GM23338 (cell line): ENCODE measurements around the gene AGAP4. TPM values are rescaled to one million over a fixed set of nuclear protein-coding genes. Genes with fewer than 3 reads are reported as not detected.
"Not testable (repeated sequence)": the region's sequence is repeated elsewhere in the genome, so short reads cannot be mapped to it uniquely, and the experiment has no call there.

Experiments
- ATAC-seq: fragments of 200-7000 bp; cut with Tn5 transposase; 3 replicates; pipeline ENCODE4 v1.9.1; 2020
- DNase-seq: peaks from one replicate; pipeline ENCODE4 v3.0.0-alpha.2; 2015; ENCODE audit warnings: low spot score
- H2AFZ ChIP-seq: fragments of 200-600 bp; sonication (generic); 2 replicates; pipeline ENCODE4 v1.8.0; 2016; ENCODE audit warnings: antibody characterized with exemption, mild to moderate bottlenecking, moderate library complexity
- H3F3A ChIP-seq: fragments of 200-600 bp; sonication (generic); replicated peaks from 2 replicates; pipeline ENCODE4 v1.8.0; 2017; ENCODE audit warnings: antibody characterized with exemption, mixed run types, low read depth
- H3K27ac ChIP-seq: fragments of 200-600 bp; sonication (generic); 2 replicates; pipeline ENCODE4 v1.6.1; 2016; ENCODE audit warnings: low read depth
- H3K27me3 ChIP-seq: fragments of 200-600 bp; sonication (generic); 2 replicates; pipeline ENCODE4 v1.8.0; 2016; ENCODE audit warnings: mild to moderate bottlenecking, mixed run types, moderate library complexity; ENCODE audit not compliant: insufficient read depth
- H3K36me3 ChIP-seq: fragments of 200-600 bp; sonication (generic); 2 replicates; pipeline ENCODE4 v1.8.0; 2016; ENCODE audit warnings: mild to moderate bottlenecking; ENCODE audit not compliant: insufficient read depth
- H3K4me1 ChIP-seq: fragments of 200-600 bp; sonication (generic); 2 replicates; pipeline ENCODE4 v1.8.0; 2016; ENCODE audit warnings: mild to moderate bottlenecking, moderate library complexity; ENCODE audit not compliant: insufficient read depth
- H3K4me2 ChIP-seq: fragments of 200-600 bp; sonication (generic); 2 replicates; pipeline ENCODE4 v1.7.1; 2017; ENCODE audit warnings: mixed run types
- H3K4me3 ChIP-seq: fragments of 200-600 bp; sonication (generic); 2 replicates; pipeline ENCODE4 v1.6.1; 2016; ENCODE audit warnings: mixed run types
- H3K79me2 ChIP-seq: fragments of 200-600 bp; sonication (generic); replicated peaks from 2 replicates; pipeline ENCODE4 v1.8.0; 2017; ENCODE audit warnings: mild to moderate bottlenecking; ENCODE audit not compliant: insufficient read depth
- H3K9me2 ChIP-seq: fragments of 200-600 bp; sonication (generic); 2 replicates; pipeline ENCODE4 v1.8.0; 2017; ENCODE audit not compliant: insufficient read depth
- H4K20me1 ChIP-seq: fragments of 200-600 bp; sonication (generic); replicated peaks from 2 replicates; pipeline ENCODE4 v1.8.0; 2017; ENCODE audit warnings: mild to moderate bottlenecking; ENCODE audit not compliant: insufficient read depth
- H3K27ac Mint-ChIP-seq: 2 replicates; pipeline ENCODE4 v1.8.0; 2020; ENCODE audit warnings: inconsistent platforms, mild to moderate bottlenecking, moderate library complexity, mixed read lengths
- H3K27me3 Mint-ChIP-seq: 3 replicates; pipeline ENCODE4 v1.8.0; 2022; ENCODE audit warnings: low read depth, mild to moderate bottlenecking, moderate library complexity, mixed read lengths, inconsistent platforms; ENCODE audit not compliant: insufficient read depth, poor library complexity
- H3K36me3 Mint-ChIP-seq: 3 replicates; pipeline ENCODE4 v1.8.0; 2021; ENCODE audit warnings: low read depth, mild to moderate bottlenecking, inconsistent platforms, moderate library complexity, mixed read lengths
- H3K4me1 Mint-ChIP-seq: 3 replicates; pipeline ENCODE4 v1.8.0; 2020; ENCODE audit warnings: mild to moderate bottlenecking, inconsistent platforms, mixed read lengths
- H3K4me3 Mint-ChIP-seq: 3 replicates; pipeline ENCODE4 v1.8.0; 2021; ENCODE audit warnings: moderate library complexity, mild to moderate bottlenecking, inconsistent platforms, mixed read lengths
- H3K9me3 Mint-ChIP-seq: 3 replicates; pipeline ENCODE4 v1.8.0; 2020; ENCODE audit warnings: moderate library complexity, mild to moderate bottlenecking, inconsistent platforms, mixed read lengths
- ETS1 ChIP-seq: IDR thresholded peaks from 2 replicates; pipeline ENCODE4 v1.6.1; 2016; ENCODE audit warnings: antibody characterized with exemption
- EZH2 ChIP-seq: fragments of 200-600 bp; sonication (generic); IDR thresholded peaks from one replicate; pipeline ENCODE4 v1.8.0; 2017; ENCODE audit warnings: antibody characterized with exemption, mild to moderate bottlenecking, low read depth; ENCODE audit not compliant: unreplicated experiment
- JUNB ChIP-seq: IDR thresholded peaks from one replicate; pipeline ENCODE4 v1.6.1; 2016; ENCODE audit warnings: antibody characterized with exemption; ENCODE audit not compliant: unreplicated experiment
- STAT1 ChIP-seq: IDR thresholded peaks from one replicate; pipeline ENCODE4 v1.6.1; 2016; ENCODE audit warnings: antibody characterized with exemption; ENCODE audit not compliant: unreplicated experiment
- ZNF114 ChIP-seq: fragments of 250-450 bp; sonication (Bioruptor Pico); IDR thresholded peaks from 2 replicates; pipeline ENCODE4 v1.5.0; 2020; ENCODE audit warnings: mild to moderate bottlenecking, moderate library complexity
- polyA plus RNA-seq: library from polyadenylated mRNA; unstranded; fragments of >200 nt; fragmentation: Nextera tagmentation; extraction: Ambion mirVana; gene quantifications from 2 replicates; pipeline ENCODE4 v1.2.1, GENCODE V29; 2016
- total RNA-seq: library from RNA; depleted of rRNA; stranded (reverse); fragments of >200 nt; shearing (Covaris generic); gene quantifications from 2 replicates; pipeline ENCODE4 v1.2.3, GENCODE V29; 2014
- TF ChIP-seq, protein P1 (sequence below): IDR thresholded peaks from one replicate; pipeline ENCODE4 v1.6.1; 2018; ENCODE audit warnings: antibody characterized with exemption; ENCODE audit not compliant: unreplicated experiment

AGAP4 gene
- total and polyA plus RNA-seq, 2 experiments from 2014 or later: 19.9 to 21.5 TPM

- no peak for TF ChIP-seq JUNB
- no peak for TF ChIP-seq ETS1
- TF ChIP-seq EZH2: no peak
- TF ChIP-seq, protein P1, sequence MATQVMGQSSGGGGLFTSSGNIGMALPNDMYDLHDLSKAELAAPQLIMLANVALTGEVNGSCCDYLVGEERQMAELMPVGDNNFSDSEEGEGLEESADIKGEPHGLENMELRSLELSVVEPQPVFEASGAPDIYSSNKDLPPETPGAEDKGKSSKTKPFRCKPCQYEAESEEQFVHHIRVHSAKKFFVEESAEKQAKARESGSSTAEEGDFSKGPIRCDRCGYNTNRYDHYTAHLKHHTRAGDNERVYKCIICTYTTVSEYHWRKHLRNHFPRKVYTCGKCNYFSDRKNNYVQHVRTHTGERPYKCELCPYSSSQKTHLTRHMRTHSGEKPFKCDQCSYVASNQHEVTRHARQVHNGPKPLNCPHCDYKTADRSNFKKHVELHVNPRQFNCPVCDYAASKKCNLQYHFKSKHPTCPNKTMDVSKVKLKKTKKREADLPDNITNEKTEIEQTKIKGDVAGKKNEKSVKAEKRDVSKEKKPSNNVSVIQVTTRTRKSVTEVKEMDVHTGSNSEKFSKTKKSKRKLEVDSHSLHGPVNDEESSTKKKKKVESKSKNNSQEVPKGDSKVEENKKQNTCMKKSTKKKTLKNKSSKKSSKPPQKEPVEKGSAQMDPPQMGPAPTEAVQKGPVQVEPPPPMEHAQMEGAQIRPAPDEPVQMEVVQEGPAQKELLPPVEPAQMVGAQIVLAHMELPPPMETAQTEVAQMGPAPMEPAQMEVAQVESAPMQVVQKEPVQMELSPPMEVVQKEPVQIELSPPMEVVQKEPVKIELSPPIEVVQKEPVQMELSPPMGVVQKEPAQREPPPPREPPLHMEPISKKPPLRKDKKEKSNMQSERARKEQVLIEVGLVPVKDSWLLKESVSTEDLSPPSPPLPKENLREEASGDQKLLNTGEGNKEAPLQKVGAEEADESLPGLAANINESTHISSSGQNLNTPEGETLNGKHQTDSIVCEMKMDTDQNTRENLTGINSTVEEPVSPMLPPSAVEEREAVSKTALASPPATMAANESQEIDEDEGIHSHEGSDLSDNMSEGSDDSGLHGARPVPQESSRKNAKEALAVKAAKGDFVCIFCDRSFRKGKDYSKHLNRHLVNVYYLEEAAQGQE: no peak
- no peak for TF ChIP-seq STAT1
- TF ChIP-seq ZNF114 (CRISPR knock-in tag): no peak
These were observed 30.0 kb downstream of the AGAP4 start (continued) for GRCh38 chr10:45817130-45817859.

- H3K4me1 Mint-ChIP-seq, H2AFZ ChIP-seq, H3K4me3 Mint-ChIP-seq, H3K27ac Mint-ChIP-seq, H3K27ac ChIP-seq, H3K4me3 ChIP-seq, H4K20me1 ChIP-seq, H3K4me2 ChIP-seq, H3K36me3 ChIP-seq, H3F3A ChIP-seq, H3K9me2 ChIP-seq, H3K4me1 ChIP-seq, H3K36me3 Mint-ChIP-seq, H3K27me3 ChIP-seq, ATAC-seq, DNase-seq, H3K27me3 Mint-ChIP-seq, H3K79me2 ChIP-seq: not testable (repeated sequence)
- peaks cover 16% of the 10 kb centered on the region for H3K9me3 Mint-ChIP-seq
These were observed 33.2 kb downstream of the AGAP4 start for GRCh38 chr10:45814146-45814545.

- not testable (repeated sequence) for H3K36me3 Mint-ChIP-seq, H3K4me2 ChIP-seq, ATAC-seq, H3K27ac ChIP-seq, H3K4me3 Mint-ChIP-seq, H3F3A ChIP-seq, H3K4me1 ChIP-seq, H3K79me2 ChIP-seq, DNase-seq, H3K9me2 ChIP-seq, H3K9me3 Mint-ChIP-seq, H3K27me3 Mint-ChIP-seq, H3K36me3 ChIP-seq, H3K4me1 Mint-ChIP-seq, H3K27me3 ChIP-seq, H3K27ac Mint-ChIP-seq, H2AFZ ChIP-seq, H4K20me1 ChIP-seq, H3K4me3 ChIP-seq
These were observed 34.3 kb downstream of the AGAP4 start for GRCh38 chr10:45812959-45813358.
